Natural killer cell (primary cell): ENCODE measurements around the gene BZW2. TPM values are rescaled to one million over a fixed set of nuclear protein-coding genes. Genes with fewer than 3 reads are reported as not detected.

Source experiments
- ATAC-seq, 3 donors: fragments of 150-1000 bp in 2 of 3; fragments of 200-7000 bp in 1 of 3; cut with Tn5 transposase; 1 replicate in 1 of 3; 2 replicates in 2 of 3; pipeline ENCODE4 v1.10.0; 2021; ENCODE audit warnings: mild to moderate bottlenecking in 2 of 3, moderate library complexity in 2 of 3
- DNase-seq, 2 donors: peaks; one replicate each; pipeline versions ENCODE4 v3.0.0 to v3.0.0-alpha.2; 2013 to 2021; ENCODE audit warnings: mixed read lengths in 1 of 2
- H3K27ac ChIP-seq: one replicate; pipeline ENCODE4 v1.5.1; 2013; ENCODE audit warnings: mild to moderate bottlenecking, low read length
- H3K27me3 ChIP-seq: one replicate; pipeline ENCODE4 v1.6.1; 2013; ENCODE audit warnings: low read length; ENCODE audit not compliant: control insufficient read depth, insufficient read depth
- H3K36me3 ChIP-seq: one replicate; pipeline ENCODE4 v1.6.1; 2013; ENCODE audit warnings: low read length; ENCODE audit not compliant: control insufficient read depth, insufficient read depth
- H3K4me1 ChIP-seq: one replicate; pipeline ENCODE4 v1.6.1; 2013; ENCODE audit warnings: low read length; ENCODE audit not compliant: control insufficient read depth, insufficient read depth
- H3K4me3 ChIP-seq: one replicate; pipeline ENCODE4 v1.5.1; 2013; ENCODE audit warnings: low read length
- H3K9me3 ChIP-seq: one replicate; pipeline ENCODE4 v1.6.1; 2013; ENCODE audit warnings: low read length; ENCODE audit not compliant: control insufficient read depth, insufficient read depth
- H3K27ac Mint-ChIP-seq, 2 donors: one replicate each; pipeline ENCODE4 v1.8.0; 2022; ENCODE audit warnings: mild to moderate bottlenecking in 2 of 2, mixed read lengths in 2 of 2, moderate library complexity in 1 of 2
- H3K27me3 Mint-ChIP-seq, 2 donors: one replicate each; pipeline ENCODE4 v1.8.0; 2022; ENCODE audit warnings: low read depth in 2 of 2, mixed read lengths in 2 of 2
- H3K36me3 Mint-ChIP-seq: one replicate; pipeline ENCODE4 v1.8.0; 2022; ENCODE audit warnings: mixed read lengths
- H3K4me1 Mint-ChIP-seq, 2 donors: one replicate each; pipeline ENCODE4 v1.8.0; 2022; ENCODE audit warnings: mixed read lengths in 2 of 2
- H3K4me3 Mint-ChIP-seq: one replicate; pipeline ENCODE4 v1.8.0; 2022; ENCODE audit warnings: mild to moderate bottlenecking, moderate library complexity, mixed read lengths
- H3K9me3 Mint-ChIP-seq, 2 donors: one replicate each; pipeline ENCODE4 v1.8.0; 2022; ENCODE audit warnings: mixed read lengths in 2 of 2
- WGBS: methylation state at CpG from one replicate; pipeline ENCODE4 v1.1.7; 2013; ENCODE audit warnings: missing lambda C conversion rate; ENCODE audit not compliant: insufficient coverage; 5-methylcytosine and 5-hydroxymethylcytosine counted together
- intact Hi-C: fragments of 100-400 bp; cut with micrococcal nuclease; formaldehyde crosslinking; loops from one replicate; pipeline ENCODE4 v1.14.2; 2022
- total RNA-seq, 4 donors: library from RNA; stranded (reverse); fragments of 120-200 nt in 1 of 4; gene quantifications; one replicate each; pipeline versions ENCODE4 v1.2.3 to v1.2.4, GENCODE V29; 2013 to 2022
- TF ChIP-seq, protein P1 (sequence below): fragments of 200-600 bp; IDR thresholded peaks from one replicate; pipeline ENCODE4 v1.8.0; 2022; ENCODE audit warnings: antibody characterized with exemption

BZW2 gene
- total RNA-seq, 3 donors from 2014 or later (not counting 1 experiment from before 2014, with no cell fraction given): 15.3 to 21.0 (median 19.9) TPM

- Histone ChIP-seq H3K4me3 (no peak overlapping the region), H3K27ac (no peak overlapping the region), H3K27me3 (no peaks in the 10 kb centered on the region), H3K9me3 (no peaks in the 10 kb centered on the region), H3K36me3 (no peaks in the 10 kb centered on the region), H3K4me1 (no peaks in the 10 kb centered on the region)
- Mint-ChIP-seq H3K9me3 (no peaks in the 10 kb centered on the region), H3K27me3 (no peaks in the 10 kb centered on the region), H3K4me3 (no peak overlapping the region), H3K36me3 (no peaks in the 10 kb centered on the region), H3K4me1 (peaks cover 29 to 34% of the 10 kb centered on the region in 2 donors), H3K27ac (no peak overlapping the region)
- 97% methylated on average over 7 of the region's 7 CpGs for WGBS
- no peak for ATAC-seq
- no peak for DNase-seq
- intact Hi-C loops: no loop called here
- TF ChIP-seq, protein P1, sequence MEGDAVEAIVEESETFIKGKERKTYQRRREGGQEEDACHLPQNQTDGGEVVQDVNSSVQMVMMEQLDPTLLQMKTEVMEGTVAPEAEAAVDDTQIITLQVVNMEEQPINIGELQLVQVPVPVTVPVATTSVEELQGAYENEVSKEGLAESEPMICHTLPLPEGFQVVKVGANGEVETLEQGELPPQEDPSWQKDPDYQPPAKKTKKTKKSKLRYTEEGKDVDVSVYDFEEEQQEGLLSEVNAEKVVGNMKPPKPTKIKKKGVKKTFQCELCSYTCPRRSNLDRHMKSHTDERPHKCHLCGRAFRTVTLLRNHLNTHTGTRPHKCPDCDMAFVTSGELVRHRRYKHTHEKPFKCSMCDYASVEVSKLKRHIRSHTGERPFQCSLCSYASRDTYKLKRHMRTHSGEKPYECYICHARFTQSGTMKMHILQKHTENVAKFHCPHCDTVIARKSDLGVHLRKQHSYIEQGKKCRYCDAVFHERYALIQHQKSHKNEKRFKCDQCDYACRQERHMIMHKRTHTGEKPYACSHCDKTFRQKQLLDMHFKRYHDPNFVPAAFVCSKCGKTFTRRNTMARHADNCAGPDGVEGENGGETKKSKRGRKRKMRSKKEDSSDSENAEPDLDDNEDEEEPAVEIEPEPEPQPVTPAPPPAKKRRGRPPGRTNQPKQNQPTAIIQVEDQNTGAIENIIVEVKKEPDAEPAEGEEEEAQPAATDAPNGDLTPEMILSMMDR: no peak
Observed at GRCh38 chr7:16652240-16652583, 6.2 kb downstream of the BZW2 start.

DNA sequence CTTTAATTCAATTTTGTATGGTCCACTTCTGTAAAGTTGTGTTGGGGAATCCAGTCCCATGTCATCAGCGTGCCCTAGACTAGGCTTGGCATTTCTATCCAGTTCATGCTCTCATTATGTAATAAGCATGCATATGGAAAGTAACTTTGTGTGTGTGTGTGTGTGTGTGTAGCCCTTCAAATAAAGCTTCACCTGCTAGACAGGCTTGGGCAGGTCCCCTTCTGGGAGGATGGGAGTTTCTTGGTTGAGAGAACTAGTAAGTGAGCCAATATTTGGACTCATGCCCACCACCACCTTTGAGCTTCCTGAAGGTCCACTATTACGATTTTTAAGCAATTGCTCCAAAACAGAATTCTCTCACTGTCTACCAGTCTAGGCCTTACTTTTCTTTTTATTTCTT lies 6.9 kb downstream of the BZW2 start:
- intact Hi-C loops: no loop called here

GRCh38 chr7:16655394-16655793 lies 9.4 kb downstream of the BZW2 start:
- Histone ChIP-seq H3K4me3 (no peak overlapping the region), H3K27ac (no peak overlapping the region), H3K9me3 (no peaks in the 10 kb centered on the region), H3K36me3 (no peaks in the 10 kb centered on the region), H3K4me1 (no peaks in the 10 kb centered on the region), H3K27me3 (no peaks in the 10 kb centered on the region)
- Mint-ChIP-seq H3K36me3 (no peaks in the 10 kb centered on the region), H3K27me3 (no peaks in the 10 kb centered on the region), H3K9me3 (no peaks in the 10 kb centered on the region), H3K27ac (no peak overlapping the region), H3K4me1 (peaks cover 16 to 17% of the 10 kb centered on the region in 2 donors), H3K4me3 (no peak overlapping the region)
- intact Hi-C loops: no loop called here
- DNase-seq: no peak
- ATAC-seq: no peak
- TF ChIP-seq, protein P1: no peak

More for the DNA sequence above, 6.9 kb downstream of the BZW2 start:
- no peaks in the 10 kb centered on the region for H3K9me3 Mint-ChIP-seq
- no peaks in the 10 kb centered on the region for H3K36me3 Mint-ChIP-seq
- H3K4me1 Mint-ChIP-seq: peaks cover 27 to 28% of the 10 kb centered on the region in 2 donors
- no peaks in the 10 kb centered on the region for H3K27me3 Mint-ChIP-seq
- Histone ChIP-seq H3K4me1 (no peaks in the 10 kb centered on the region), H3K4me3 (no peak overlapping the region), H3K27me3 (no peaks in the 10 kb centered on the region), H3K36me3 (no peaks in the 10 kb centered on the region), H3K27ac (no peak overlapping the region), H3K9me3 (no peaks in the 10 kb centered on the region)
- DNase-seq (no peak), ATAC-seq (no peak)
- no peak overlapping the region for H3K27ac Mint-ChIP-seq
- H3K4me3 Mint-ChIP-seq: no peak overlapping the region
- TF ChIP-seq, protein P1: no peak
- WGBS: 89% methylated on average over 2 of the region's 2 CpGs

- peaks cover 15 to 18% of the 10 kb centered on the region in 2 donors for H3K4me1 Mint-ChIP-seq
- no peak for ATAC-seq
- Histone ChIP-seq H3K4me3 (no peak overlapping the region), H3K27me3 (no peaks in the 10 kb centered on the region), H3K36me3 (no peaks in the 10 kb centered on the region), H3K27ac (no peak overlapping the region), H3K4me1 (no peaks in the 10 kb centered on the region), H3K9me3 (no peaks in the 10 kb centered on the region)
- no peak overlapping the region for H3K4me3 Mint-ChIP-seq
- no peak for DNase-seq
- H3K9me3 Mint-ChIP-seq: no peaks in the 10 kb centered on the region
- no peaks in the 10 kb centered on the region for H3K27me3 Mint-ChIP-seq
- intact Hi-C loops: no loop called here
- 75% methylated on average over 1 of the region's 1 CpG for WGBS
- H3K36me3 Mint-ChIP-seq: no peaks in the 10 kb centered on the region
- TF ChIP-seq, protein P1: no peak
- H3K27ac Mint-ChIP-seq: no peak overlapping the region
Observed at GRCh38 chr7:16656141-16656540, 10.2 kb downstream of the BZW2 start.
